Activated CD8-positive, alpha-beta memory T cell treated with anti-CD3 and anti-CD28 coated beads for 4 hours (primary cell): Measurements from ENCODE around the gene C22orf23.
"Not testable (repeated sequence)": the region's sequence is repeated elsewhere in the genome, so short reads cannot be mapped to it uniquely, and the experiment has no call there.

Experiments used
- DNase-seq, 2 donors: peaks; one replicate each; pipeline ENCODE4 v3.0.0-alpha.2; 2020; ENCODE audit warnings: low read depth in 2 of 2

Gene C22orf23

DNA sequence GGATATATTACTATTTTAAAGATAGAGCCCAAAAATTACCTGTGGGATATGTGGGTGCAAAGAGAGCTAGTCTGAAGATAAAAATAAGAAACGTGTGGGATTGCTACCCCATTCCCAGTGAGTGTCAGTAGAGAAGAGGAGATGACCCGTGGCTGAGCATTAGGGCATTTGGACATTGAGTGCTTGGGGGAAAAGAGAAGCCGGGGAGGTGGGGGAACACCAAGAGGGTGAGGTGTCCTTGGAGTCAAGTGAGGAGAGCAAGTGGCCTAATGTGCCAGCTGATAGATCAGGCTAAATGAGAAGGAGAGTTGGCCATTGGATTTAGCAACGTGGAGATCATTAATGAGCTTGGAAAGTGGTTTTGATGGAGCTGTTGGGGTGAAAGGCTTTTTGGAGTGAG lies 1.3 kb upstream of the C22orf23 start:
- no peak for DNase-seq

DNA sequence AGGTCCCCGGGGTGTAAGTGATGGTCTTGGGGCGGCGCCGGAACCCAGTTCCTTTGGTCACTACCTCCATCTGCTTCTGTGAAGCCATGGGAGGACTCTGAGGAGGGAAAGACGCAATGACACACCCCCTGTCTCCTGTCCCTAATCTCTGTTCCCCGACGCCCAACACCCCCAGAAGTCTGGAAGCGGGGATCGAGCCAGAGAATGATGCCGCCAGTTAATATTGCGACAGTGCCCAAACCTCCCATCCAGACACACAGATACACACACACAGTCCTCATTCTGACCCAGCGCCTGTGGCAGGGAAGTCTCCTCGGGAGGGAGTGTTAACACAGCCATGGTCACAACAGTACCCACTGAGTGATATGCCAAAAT lies 352 bp downstream of the C22orf23 start:
- no peak for DNase-seq

DNA sequence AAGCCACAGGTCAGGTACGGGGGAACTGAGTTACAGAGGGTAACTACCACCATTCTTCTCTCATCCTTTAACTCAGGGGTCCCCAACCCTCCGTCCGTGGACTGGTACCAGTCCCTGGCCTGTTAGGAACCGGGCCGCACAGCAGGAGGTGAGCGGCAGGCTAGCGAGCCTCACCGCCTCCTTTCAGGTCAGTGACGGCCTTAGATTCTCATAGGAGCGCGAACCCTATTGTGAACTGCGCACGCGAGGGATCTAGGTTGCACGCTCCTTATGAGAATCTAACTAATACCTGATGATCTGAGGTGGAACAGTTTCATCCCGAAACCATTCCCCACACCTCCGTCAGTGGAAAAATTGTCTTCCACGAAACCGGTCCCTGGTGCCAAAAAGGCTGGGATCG lies 772 bp downstream of the C22orf23 start:
- not testable (repeated sequence) for DNase-seq

DNA sequence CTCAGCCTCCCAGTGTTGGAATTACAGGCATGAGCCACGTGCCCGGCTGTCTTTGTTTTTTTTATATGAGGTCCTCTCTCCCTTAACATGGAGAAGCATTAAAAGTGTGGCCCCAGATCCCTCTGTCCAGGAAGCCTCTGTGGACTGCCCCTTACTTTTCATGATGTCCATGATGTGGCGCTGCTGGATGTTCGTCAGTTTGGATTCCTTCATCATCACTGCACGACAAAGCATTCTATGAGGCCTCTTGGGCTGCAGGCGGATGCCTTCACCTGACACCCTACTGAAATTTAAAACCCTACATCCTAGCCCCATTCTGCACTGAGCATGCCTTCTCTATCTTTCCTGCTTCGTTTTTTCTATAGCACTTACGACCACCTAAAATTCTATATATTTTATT lies 2.1 kb downstream of the C22orf23 start:
- DNase-seq, result no peak

DNA sequence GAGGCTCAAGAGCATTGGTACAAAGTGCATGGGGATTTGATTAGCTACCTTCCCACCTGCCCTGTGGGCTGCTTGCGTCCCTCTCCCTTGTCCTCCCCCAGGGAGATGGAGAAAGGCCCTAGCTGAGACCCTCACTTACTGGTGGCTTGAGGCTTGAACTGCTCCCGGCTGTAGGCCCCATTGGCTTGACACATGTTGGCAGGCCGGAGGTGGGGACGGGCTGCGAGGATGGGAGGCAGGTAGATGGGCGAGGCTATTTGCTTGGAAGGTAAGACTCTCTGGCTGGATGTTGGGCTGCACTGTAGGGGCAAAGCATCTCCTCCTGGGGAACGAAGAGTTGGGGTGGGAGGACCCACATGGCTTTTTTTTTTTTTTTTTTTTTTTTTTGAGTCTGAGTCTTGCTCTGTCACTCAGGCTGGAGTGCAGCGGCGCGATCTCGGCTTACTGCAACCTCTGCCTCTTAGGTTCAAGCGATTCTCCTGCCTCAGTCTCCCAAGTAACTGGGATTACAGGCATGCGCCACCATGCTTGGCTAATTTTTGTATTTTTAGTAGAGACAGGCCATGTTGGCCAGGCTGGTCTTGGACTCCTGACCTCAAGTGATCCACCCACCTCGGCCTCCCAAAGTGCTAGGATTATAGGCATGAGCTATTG lies 6.1 kb downstream of the C22orf23 start:
- DNase-seq, result not testable (repeated sequence)

DNA sequence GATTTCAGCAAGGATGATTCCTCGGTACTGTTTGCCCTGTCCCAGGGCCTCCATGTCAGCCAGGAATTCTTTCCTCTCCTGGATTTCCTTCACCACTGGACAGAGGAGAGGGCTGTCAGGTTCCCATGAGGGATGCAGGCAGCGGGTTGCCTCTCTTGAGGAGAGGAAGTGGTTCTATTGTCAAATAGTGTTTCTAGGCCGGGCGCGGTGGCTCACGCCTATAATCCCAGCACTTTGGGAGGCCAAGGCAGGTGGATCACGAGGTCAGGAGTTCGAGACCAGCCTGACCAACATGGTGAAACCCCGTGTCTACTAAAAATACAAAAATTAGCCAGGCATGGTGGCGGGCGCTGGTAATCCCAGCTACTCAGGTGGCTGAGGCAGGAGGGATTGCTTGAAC lies 9.0 kb downstream of the C22orf23 start:
- not testable (repeated sequence) for DNase-seq

DNA sequence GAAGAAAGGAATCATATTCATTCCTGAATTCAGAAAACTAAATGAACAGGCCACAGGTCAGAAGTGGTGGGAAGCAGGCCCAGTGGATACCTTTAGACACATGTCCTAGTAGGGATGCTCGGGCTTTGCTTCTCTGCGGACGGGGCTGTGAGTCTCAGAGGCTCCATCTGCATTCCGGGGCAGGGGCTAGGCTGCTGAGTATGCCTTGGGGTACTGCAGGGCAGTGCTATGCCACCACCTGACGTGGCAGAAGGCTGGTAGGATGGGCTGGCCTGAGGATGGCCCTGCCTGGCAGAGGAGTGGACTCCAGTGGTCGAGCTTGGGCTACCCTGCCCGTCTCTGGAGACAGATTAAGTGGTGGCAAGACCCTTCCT lies 9.6 kb downstream of the C22orf23 start:
- no peak for DNase-seq

DNA sequence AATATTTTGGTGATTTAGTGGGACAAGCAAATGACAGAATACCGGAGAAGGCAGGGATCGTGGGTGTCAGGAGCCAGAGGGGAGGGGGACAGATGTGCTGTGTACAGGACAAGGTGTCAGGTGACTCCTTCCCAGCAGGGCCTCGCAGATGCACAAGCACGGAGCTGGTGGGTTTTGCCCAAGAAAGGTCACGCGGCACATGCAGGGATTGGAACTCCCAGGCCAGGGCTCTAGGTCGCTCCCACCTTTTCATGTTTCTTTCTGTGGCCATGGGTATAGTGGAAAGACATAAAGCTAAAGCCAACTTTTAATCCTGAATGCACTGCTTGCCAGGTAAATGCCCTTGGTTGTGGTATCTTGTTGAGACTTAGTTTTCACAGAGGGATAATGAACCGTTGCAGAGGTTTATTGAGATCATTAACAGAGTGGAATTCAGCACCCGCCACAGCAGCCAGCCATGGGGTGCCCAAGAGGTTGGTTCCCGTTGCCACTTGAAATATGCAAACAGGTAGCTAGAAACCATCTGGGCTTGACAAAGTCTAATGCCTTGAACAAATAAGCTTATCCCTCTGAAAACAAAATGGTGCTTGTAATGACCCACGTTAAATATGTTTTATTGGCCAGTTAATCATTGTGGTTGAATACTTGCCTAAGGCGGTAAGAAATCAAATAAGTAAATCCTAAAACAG lies 10.1 kb downstream of the C22orf23 start:
- DNase-seq, result no peak

DNA sequence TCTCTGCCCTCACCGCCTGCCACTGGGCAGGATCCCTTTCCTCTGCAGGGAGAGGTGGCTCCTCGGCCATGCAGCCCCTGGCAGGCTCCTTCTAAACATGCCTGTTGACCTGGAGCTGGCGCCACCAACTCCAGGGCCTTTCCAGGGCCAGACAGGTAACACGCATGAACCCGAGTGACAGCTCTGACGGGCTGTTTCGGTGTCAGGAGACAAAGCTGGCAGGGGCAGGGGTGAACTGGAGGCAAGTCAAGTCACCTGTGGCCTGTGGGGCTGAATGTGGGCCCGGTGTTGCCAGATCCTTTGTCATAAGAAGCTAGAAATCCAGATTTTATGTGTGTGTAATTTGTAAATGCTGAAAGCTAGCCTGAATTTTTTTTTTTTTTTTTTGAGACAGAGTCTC lies 11.3 kb downstream of the C22orf23 start:
- no peak for DNase-seq

DNA sequence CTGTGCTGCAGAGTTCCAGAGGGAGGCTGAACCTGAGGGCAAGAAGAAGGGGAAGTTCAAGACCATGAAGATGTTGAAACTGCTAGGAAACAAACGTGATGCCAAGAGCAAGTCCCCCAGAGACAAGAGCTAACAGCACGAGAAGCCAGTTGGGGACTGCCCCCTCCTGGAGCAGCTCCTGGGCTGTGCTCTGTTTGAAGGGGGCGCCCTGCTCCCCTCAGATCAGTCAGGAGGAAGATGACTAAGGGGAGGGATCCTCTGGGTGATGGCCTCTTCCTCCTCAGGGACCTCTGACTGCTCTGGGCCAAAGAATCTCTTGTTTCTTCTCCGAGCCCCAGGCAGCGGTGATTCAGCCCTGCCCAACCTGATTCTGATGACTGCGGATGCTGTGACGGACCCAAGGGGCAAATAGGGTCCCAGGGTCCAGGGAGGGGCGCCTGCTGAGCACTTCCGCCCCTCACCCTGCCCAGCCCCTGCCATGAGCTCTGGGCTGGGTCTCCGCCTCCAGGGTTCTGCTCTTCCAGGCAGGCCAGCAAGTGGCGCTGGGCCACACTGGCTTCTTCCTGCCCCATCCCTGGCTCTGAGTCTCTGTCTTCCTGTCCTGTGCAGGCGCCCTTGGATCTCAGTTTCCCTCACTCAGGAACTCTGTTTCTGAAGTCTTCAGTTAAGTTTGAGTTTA lies 12.6 kb downstream of the C22orf23 start:
- DNase-seq, result no peak

DNA sequence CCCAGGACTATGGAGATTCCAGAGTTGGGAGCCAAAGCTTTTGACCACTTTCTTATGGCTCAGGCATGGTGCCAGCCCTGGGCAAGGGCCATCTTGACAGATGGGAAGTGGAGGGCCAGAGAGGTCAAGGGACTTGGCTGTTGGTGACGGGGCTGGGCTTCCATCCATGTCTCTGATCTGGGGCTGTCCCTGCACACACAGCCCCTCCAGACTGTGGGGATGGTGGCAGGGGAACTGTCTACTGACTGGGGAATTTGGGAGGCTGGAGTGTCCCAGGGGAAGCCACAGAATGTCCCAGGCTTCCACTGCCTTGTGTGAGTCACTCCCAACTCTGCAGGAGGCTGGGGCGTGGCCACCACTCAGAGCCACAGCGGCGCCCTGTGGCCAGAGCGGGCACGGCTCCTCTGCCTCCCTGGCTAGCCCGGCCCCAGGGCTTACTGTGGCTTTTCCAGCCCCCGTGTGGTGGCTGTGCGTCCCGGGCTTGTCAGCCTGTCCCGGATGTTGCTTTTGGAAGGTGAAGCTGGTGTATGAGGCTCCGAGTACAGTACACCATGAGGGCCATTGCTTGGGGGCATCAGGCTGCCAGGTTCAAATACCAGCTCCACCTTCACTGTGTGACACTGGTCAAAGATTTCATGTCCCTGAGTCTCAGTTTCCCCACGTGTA lies 19.6 kb downstream of the C22orf23 start:
- DNase-seq, result peak; percentile 51 to 57

DNA sequence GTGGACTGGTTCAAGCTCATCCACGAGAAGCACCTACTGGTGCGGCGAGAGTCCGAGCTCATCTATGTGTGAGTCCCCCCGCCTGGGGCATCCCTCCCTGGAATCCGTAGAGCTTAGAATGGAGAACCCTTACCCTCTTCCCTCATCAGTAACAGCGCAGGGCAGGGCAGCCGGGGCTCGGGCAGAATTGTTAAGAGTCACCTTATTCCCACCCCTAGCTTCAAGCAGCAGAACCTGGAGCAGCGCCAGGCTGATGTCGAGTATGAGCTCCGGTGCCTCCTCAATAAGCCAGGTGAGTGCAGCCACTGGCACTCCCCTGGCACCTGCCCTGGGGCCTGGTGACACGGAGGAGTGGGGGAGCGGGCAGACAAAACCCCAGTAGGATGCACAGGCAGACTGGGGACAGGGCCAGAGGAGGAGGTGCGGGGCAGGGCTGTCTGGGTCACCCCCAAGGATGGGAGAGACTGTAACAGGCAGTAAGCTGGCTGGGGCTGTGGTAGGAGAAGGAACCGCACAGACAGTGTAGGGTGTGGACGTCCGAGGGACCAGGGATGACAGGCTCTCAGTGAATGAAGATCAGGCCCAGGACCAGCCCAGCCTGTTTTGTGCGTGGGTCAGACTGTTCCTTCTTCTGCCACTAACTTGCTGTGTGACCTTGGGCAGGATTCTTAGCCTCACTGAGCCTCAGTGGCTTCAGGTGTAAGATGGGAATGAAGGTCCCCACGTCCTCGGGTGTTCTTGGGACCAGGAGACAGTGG lies 20.4 kb downstream of the C22orf23 start:
- DNase-seq, result no peak

DNA sequence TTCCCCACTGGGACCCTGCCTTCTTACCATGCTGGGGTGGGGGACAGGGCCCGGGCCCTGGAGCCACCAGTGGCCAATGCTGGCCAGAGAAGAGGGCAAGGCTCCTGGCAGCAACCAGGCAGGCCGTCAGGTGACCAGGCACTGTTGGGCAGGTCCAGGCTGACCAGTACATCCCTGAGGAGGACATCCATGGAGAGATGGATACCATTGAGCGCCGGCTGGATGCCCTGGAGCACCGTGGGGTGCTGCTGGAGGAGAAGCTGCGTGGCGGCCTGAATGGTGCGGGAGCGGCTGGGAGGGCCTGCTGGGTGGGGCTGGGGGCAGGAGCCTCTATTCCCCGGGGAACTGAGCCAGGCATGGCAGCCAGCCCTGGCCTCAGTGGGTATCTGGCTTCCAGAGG lies 21.0 kb downstream of the C22orf23 start:
- no peak for DNase-seq

DNA sequence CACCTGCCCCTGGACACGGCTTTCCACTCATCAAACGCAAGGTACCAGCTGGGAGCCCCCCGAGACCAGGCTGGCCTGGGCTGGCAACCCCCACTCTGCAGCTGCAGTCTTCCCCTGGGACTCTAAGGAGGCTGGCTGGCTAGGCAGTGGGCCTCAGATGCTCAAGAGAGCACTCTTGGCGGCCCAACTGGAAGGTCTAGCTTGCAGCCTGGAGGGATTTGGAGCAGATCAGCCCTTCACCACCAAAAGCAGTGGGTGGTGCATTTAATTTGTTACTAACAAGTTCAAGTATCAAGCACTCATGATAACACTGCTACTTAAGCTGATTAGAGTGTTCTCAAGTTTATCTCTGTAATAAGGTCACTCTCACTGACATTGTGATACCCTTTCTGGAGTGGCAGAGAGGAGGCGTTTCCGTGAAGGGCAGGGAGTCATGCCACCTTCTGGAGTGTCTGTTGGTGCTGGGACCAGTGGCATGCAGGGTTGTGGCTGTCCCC lies 21.5 kb downstream of the C22orf23 start:
- no peak for DNase-seq

DNA sequence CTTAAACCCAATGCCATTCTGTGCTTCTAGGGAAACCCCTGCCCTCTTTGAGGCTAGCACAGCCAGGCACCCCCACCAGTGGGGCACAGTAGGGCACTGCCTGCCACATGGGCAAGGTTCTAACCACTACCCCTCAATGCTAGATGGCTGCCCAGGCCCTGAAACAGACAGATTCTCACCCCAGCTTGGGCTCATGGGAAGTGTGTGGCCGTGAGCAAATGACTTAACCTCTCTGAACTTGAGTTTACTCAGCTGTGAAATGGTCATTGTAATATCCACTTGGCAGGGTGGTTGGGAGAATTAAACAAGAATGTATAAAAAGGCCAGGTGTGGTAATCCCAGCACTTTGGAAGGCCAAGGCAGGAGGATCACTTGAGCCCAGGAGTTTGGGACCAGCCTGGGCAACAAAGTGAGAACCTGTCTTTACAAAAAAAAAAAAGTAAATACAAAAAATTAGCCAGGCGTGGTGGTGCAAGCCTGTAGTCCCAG lies 22.4 kb downstream of the C22orf23 start:
- DNase-seq, result no peak

DNA sequence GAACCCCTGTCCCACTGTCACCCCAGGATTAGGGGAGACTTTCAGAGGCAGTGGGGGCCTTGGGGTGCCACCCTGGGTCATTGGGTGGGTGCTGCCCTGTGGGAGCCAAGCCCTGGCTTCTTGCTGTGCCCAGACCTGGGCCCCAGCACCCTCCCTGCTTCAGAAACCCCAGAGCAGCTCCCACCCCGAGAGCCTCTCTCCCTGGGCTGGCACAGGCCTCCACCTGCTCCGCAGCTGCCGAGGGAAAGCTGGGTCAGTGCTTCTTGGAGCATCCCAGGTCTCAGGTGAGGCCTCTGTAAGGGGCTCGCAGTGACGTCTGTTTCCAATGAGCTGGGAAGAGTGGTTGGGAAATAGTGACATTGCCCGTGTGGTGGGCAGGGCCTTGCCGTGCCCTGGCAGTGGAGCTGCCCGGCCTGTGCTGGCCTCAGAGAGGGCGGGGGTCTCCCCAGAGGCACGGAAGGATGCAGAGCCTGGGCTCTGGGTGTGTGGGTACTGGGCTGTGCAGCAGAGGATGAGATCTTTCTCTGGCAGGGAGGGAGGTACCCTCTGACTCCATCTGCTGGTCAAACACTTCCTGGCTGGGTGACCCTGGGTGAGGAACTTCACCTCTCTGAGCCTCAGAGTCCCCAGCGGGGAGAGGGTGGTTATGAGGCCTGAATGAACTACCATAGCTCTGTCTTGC lies 23.0 kb downstream of the C22orf23 start:
- DNase-seq, result no peak

DNA sequence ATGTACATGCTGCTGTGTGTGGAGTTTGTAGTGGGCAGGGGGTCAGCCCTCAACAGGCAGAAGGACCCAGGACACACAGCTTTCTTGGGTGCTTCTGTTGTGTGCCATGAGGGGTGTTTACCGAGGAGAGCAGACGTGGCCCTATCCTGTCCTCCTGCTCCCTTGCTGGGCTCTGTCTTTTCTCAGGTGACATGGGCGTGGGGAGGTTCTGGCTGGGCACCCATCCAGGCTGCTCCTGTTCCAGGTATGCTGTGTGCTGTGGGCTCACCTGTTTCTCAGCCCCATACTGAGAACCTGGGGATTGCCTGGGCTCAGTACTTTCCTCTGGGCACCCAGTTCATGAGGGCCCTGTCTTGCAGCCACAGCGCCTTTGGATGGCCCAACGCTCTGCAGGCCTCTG lies 24.0 kb downstream of the C22orf23 start:
- DNase-seq, result no peak

DNA sequence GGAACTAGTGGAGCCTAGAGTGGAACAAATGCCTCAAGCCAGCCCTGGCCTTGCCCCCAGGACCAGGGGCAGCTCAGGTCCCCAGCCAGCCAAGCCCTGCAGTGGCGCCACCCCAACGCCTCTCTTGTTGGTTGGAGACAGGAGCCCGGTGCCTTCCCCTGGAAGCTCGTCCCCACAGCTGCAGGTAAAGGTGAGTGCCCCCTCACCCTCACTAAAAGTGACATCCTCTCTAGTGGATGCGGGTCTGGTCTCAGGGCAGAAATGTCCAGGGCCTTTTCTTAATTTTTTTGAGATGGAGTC lies 25.8 kb downstream of the C22orf23 start:
- no peak for DNase-seq

DNA sequence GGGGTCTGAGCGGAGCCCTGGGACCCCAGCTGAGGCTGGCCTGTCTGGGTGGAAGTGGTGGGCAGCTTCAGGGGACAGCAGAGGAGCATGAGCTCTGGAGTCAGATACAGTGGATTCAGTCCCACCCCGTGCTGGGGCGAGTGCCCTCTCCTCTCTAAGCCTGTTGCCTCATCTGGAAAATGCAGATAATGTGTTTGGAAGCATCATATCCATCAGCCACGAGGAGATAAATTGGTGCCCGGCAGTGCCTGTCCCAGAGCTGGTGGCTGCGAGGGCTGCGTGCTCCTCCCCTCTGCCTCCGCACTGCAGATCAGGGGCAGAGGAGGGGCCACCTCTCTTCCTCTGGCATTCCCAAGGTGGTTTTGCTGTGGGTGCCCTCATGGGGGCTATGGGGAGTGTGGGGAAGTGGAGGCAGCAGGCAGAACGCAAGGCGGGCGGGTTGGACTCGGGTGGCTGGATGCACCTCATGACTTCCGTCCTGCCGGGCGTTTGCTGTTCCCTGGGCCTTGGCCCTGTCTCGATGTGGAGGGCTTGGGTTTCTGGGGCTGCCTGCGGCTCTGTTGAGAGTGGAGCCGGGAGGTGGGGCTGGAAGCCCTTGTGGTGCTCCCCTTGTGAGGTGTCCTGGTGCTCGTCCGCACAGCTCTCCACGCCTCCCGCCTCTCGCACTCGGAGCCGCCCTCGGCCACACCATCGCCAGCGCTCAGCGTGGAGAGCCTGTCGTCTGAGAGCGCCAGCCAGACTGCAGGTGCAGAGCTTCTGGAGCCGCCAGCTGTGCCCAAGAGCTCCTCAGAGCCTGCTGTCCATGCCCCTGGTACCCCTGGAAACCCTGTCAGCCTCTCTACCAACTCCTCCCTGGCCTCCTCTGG lies 26.4 kb downstream of the C22orf23 start:
- DNase-seq, result no peak

DNA sequence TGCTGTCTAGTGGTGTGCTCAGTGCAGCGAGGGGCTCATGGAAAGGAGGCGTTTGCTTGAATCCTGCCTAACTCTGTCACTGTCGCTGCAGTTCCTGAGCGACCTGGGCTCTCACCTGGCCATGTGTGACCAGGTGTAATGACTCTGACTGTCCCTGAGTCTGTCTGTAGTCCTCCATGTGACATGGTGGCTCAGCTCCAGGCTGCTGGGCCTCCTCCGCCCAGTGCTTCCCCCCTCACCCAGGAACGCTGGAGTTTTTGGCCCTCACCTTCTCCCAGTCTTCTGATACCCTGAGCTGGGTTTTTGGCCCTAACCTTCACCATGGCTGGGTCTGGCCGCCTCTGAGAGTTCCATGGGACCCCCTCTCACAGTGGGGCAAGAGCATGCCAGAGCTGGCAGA lies 27.0 kb downstream of the C22orf23 start:
- no peak for DNase-seq
